CD4-positive, alpha-beta T cell treated with Interleukin-15 for 4 hours (primary cell): ENCODE measurements around the gene TMC6.
"Not testable (repeated sequence)": the region's sequence is repeated elsewhere in the genome, so short reads cannot be mapped to it uniquely, and the experiment has no call there.

Experiments
- DNase-seq: peaks from one replicate; pipeline ENCODE4 v3.0.0-alpha.2; 2020; ENCODE audit warnings: low spot score

TMC6 gene

GRCh38 chr17:78128551-78129350 lies at the start of gene TMC6:
Gene TMC6 (minus strand): TSS chr17:78128755. CDS start chr17:78126832, 1,923 bp downstream.
- DNase-seq = peak; percentile 76

- peak; percentile 79 for DNase-seq
Observed at GRCh38 chr17:78176548-78177025, 48.0 kb upstream of the TMC6 start.

GRCh38 chr17:78175643-78175981 lies 47.1 kb upstream of the TMC6 start:
- no peak for DNase-seq

GRCh38 chr17:78174870-78175642 lies 46.5 kb upstream of the TMC6 start:
- DNase-seq = no peak

- no peak for DNase-seq
Observed at GRCh38 chr17:78174346-78174869, 45.9 kb upstream of the TMC6 start.

- peak; percentile 38 for DNase-seq
Observed at GRCh38 chr17:78173097-78173715, 44.7 kb upstream of the TMC6 start.

- no peak for DNase-seq
Observed at GRCh38 chr17:78172249-78173051, 43.9 kb upstream of the TMC6 start.

- not testable (repeated sequence) for DNase-seq
Observed at GRCh38 chr17:78171591-78172248, 43.2 kb upstream of the TMC6 start.

GRCh38 chr17:78170692-78171590 lies 42.4 kb upstream of the TMC6 start:
- no peak for DNase-seq

- peak; percentile 48 for DNase-seq
Observed at GRCh38 chr17:78168903-78169793, 40.6 kb upstream of the TMC6 start.

- DNase-seq = peak; percentile 88
Observed at GRCh38 chr17:78168242-78168902, 39.8 kb upstream of the TMC6 start, which contains the start of gene SYNGR2. Gene SYNGR2 (plus strand): TSS chr17:78168581. CDS start chr17:78168617, 36 bp downstream.

GRCh38 chr17:78166416-78166815 lies 37.9 kb upstream of the TMC6 start:
- no peak for DNase-seq

GRCh38 chr17:78164748-78165607 lies 36.4 kb upstream of the TMC6 start:
- DNase-seq = no peak

- DNase-seq = no peak
Observed at GRCh38 chr17:78163881-78164747, 35.6 kb upstream of the TMC6 start.

GRCh38 chr17:78159575-78160158 lies 31.1 kb upstream of the TMC6 start:
- no peak for DNase-seq
